Keratinocyte (primary cell): ENCODE data around the gene WRNIP1. TPM values are rescaled to one million over a fixed set of nuclear protein-coding genes. Genes with fewer than 3 reads are reported as not detected.

Experiments used
- DNase-seq: peaks from one replicate; pipeline ENCODE4 v3.0.0-alpha.2; 2011; ENCODE audit warnings: low read depth, missing footprints, low spot score
- FAIRE-seq: peaks from 2 replicates; lab custom pipeline; 2011; peaks lifted over from hg19 to GRCh38; lab: Jason Lieb, UNC
- H2AFZ ChIP-seq: 2 replicates; pipeline ENCODE4 v1.6.0; 2012; ENCODE audit warnings: low read length, control low read depth, inconsistent platforms; ENCODE audit not compliant: control insufficient read depth
- H3K27ac ChIP-seq: 2 replicates; pipeline ENCODE4 v1.5.1; 2011; ENCODE audit warnings: low read length; ENCODE audit not compliant: control insufficient read depth, insufficient read depth
- H3K27me3 ChIP-seq: 3 replicates; pipeline ENCODE4 v1.6.0; 2011; ENCODE audit warnings: low read length; ENCODE audit not compliant: control insufficient read depth, insufficient read depth; ENCODE audit errors: extremely low read depth
- H3K36me3 ChIP-seq, 2 experiments: 2 replicates in 1 of 2; 3 replicates in 1 of 2; pipeline ENCODE4 v1.5.1; 2011; ENCODE audit warnings: low read length in 2 of 2, mild to moderate bottlenecking in 1 of 2; ENCODE audit not compliant: control insufficient read depth in 2 of 2, insufficient read depth in 2 of 2; ENCODE audit errors: extremely low read depth in 1 of 2
- H3K4me1 ChIP-seq: 3 replicates; pipeline ENCODE4 v1.5.1; 2011; ENCODE audit warnings: low read length; ENCODE audit not compliant: control insufficient read depth, insufficient read depth; ENCODE audit errors: extremely low read depth
- H3K4me2 ChIP-seq: 3 replicates; pipeline ENCODE4 v1.6.0; 2011; ENCODE audit warnings: low read depth, low read length; ENCODE audit not compliant: control insufficient read depth, insufficient read depth; ENCODE audit errors: extremely low read depth
- H3K4me3 ChIP-seq, 3 experiments: fragments of 200-600 bp in 1 of 3; sonication (generic) in 1 of 3; 2 replicates in 2 of 3; 3 replicates in 1 of 3; pipeline ENCODE4 v1.5.1; 2011 to 2016; ENCODE audit warnings: low read length in 3 of 3, mild to moderate bottlenecking in 3 of 3, control low read depth in 2 of 3, inconsistent platforms in 1 of 3, low read depth in 1 of 3, mixed read lengths in 1 of 3, mixed run types in 1 of 3, moderate library complexity in 1 of 3; ENCODE audit not compliant: control insufficient read depth in 2 of 3, insufficient read depth in 2 of 3; ENCODE audit errors: extremely low read depth in 1 of 3
- H3K79me2 ChIP-seq: 2 replicates; pipeline ENCODE4 v1.6.0; 2012; ENCODE audit warnings: low read length; ENCODE audit not compliant: control insufficient read depth, insufficient read depth
- H3K9ac ChIP-seq: 3 replicates; pipeline ENCODE4 v1.6.0; 2011; ENCODE audit warnings: low read length; ENCODE audit not compliant: control insufficient read depth, insufficient read depth; ENCODE audit errors: extremely low read depth
- H3K9me1 ChIP-seq: 3 replicates; pipeline ENCODE4 v1.6.0; 2011; ENCODE audit warnings: low read length; ENCODE audit not compliant: control insufficient read depth, insufficient read depth; ENCODE audit errors: extremely low read depth
- H3K9me3 ChIP-seq: 2 replicates; pipeline ENCODE4 v1.5.1; 2012; ENCODE audit warnings: low read depth, low read length; ENCODE audit not compliant: control insufficient read depth
- H4K20me1 ChIP-seq: 3 replicates; pipeline ENCODE4 v1.6.0; 2011; ENCODE audit warnings: low read length; ENCODE audit not compliant: control insufficient read depth, insufficient read depth; ENCODE audit errors: extremely low read depth
- CTCF ChIP-seq, 3 experiments: IDR thresholded peaks in 1 of 3; conservative IDR thresholded peaks in 1 of 3; optimal IDR thresholded peaks in 1 of 3; 2 replicates in 2 of 3; 3 replicates in 1 of 3; pipeline versions ENCODE3 to v1.5.1; 2011; ENCODE audit warnings: low read length in 3 of 3, mild to moderate bottlenecking in 3 of 3, moderate library complexity in 2 of 3, control low read depth in 1 of 3, inconsistent platforms in 1 of 3; ENCODE audit not compliant: insufficient read depth in 2 of 3; ENCODE audit errors: extremely low read depth in 1 of 3
- EZH2 ChIP-seq: IDR thresholded peaks from one replicate; pipeline ENCODE4 v1.6.1; 2012; ENCODE audit warnings: inconsistent platforms, mild to moderate bottlenecking, low read length, moderate library complexity
- dilution Hi-C: fragments of 300-500 bp; cut with MboI; formaldehyde crosslinking; loops from one replicate; pipeline ENCODE4 v1.7.0; 2020; ENCODE audit warnings: low sequenced_read_pairs; ENCODE audit not compliant: extremely low pct_ligation_motif_present
- polyA plus RNA-seq, 5 experiments: library from polyadenylated mRNA; depleted of rRNA in 3 of 5; stranded (reverse) in 3 of 5; stranded (forward) in 1 of 5; unstranded in 1 of 5; fragments of >200 nt; gene quantifications; 1 replicate in 1 of 5; 2 replicates in 3 of 5; 3 replicates in 1 of 5; pipeline versions ENCODE4 v1.2.1 to v1.2.3, GENCODE V29; 2011 to 2012; ENCODE audit warnings: missing spikeins in 2 of 5, low read depth in 1 of 5, low replicate concordance in 1 of 5

Gene WRNIP1
- polyA plus RNA-seq, 1 donor (not counting 4 experiments of a cell fraction or from before 2014, with no cell fraction given) = 52.3 TPM

- no peak for DNase-seq
- peaks cover 17% of the 10 kb centered on the region for H3K4me1 ChIP-seq
- no peak overlapping the region for H3K9ac ChIP-seq
- peaks cover 8% of the 10 kb centered on the region for H4K20me1 ChIP-seq
- H3K27me3 ChIP-seq = no peaks in the 10 kb centered on the region
- no peak overlapping the region for H2AFZ ChIP-seq
- H3K4me3 ChIP-seq = no peak overlapping the region
- no peaks in the 10 kb centered on the region for H3K9me3 ChIP-seq
- no peak overlapping the region for H3K27ac ChIP-seq
- H3K79me2 ChIP-seq = peaks cover 27% of the 10 kb centered on the region
- H3K9me1 ChIP-seq = peaks cover 3% of the 10 kb centered on the region
- no peak for FAIRE-seq
- no peak for TF ChIP-seq CTCF (optimal IDR thresholded peaks at IDR 0.05 in 1 of 3, IDR thresholded peaks at IDR 0.05 in 1 of 3, conservative IDR thresholded peaks at IDR 0.05 in 1 of 3; ENCODE audit: extremely low read depth in 1 of 3, insufficient read depth in 2 of 3, low read length in 3 of 3)
- no peak for TF ChIP-seq EZH2
- dilution Hi-C loops = no loop called here
- H3K36me3 ChIP-seq = peaks cover 0 to 3% of the 10 kb centered on the region in 2 experiments
- no peak overlapping the region for H3K4me2 ChIP-seq
Measured at GRCh38 chr6:2763345-2763841, 1.8 kb upstream of the WRNIP1 start.

GRCh38 chr6:2763876-2764540 lies 1.2 kb upstream of the WRNIP1 start:
- dilution Hi-C loops = no loop called here
- Histone ChIP-seq H3K4me2 (peak overlapping the region; percentile 82), H3K4me3 (peak overlapping the region; percentile 49 to 84 (median 71)), H4K20me1 (peaks cover 8% of the 10 kb centered on the region), H3K27me3 (no peaks in the 10 kb centered on the region), H3K79me2 (peaks cover 33% of the 10 kb centered on the region), H3K27ac (peak overlapping the region; percentile 94), H3K36me3 (peaks cover 0 to 3% of the 10 kb centered on the region in 2 experiments), H3K9me3 (no peaks in the 10 kb centered on the region), H2AFZ (peak overlapping the region; percentile 97), H3K9me1 (peaks cover 3% of the 10 kb centered on the region), H3K4me1 (peaks cover 22% of the 10 kb centered on the region), H3K9ac (peak overlapping the region; percentile 82)
- DNase-seq (no peak), FAIRE-seq (no peak)
- no peak for TF ChIP-seq CTCF (optimal IDR thresholded peaks at IDR 0.05 in 1 of 3, IDR thresholded peaks at IDR 0.05 in 1 of 3, conservative IDR thresholded peaks at IDR 0.05 in 1 of 3; ENCODE audit: extremely low read depth in 1 of 3, insufficient read depth in 2 of 3, low read length in 3 of 3)
- TF ChIP-seq EZH2 = no peak
